CD8-positive, alpha-beta memory T cell (primary cell): Measurements from ENCODE around the gene BTBD2. TPM values are rescaled to one million over a fixed set of nuclear protein-coding genes. Genes with fewer than 3 reads are reported as not detected.

Experiments used
- CTCF ChIA-PET: fragments of 350-600 bp; sonication (Branson Sonifier 250); formaldehyde crosslinking; loops from one replicate; lab custom pipeline; 2021; ENCODE audit warnings: antibody characterized with exemption; lab: Charles Lee
- POLR2A ChIA-PET: fragments of 350-600 bp; sonication (Branson Sonifier 250); formaldehyde crosslinking; loops from one replicate; lab custom pipeline; 2021; ENCODE audit warnings: antibody characterized with exemption; lab: Charles Lee
- DNase-seq, 5 donors: peaks; one replicate each; pipeline versions ENCODE4 v3.0.0 to v3.0.0-alpha.2; 2020 to 2022; ENCODE audit warnings: mixed read lengths in 1 of 5
- H3K27ac ChIP-seq: one replicate; pipeline ENCODE4 v1.7.0; 2013; ENCODE audit warnings: low read depth, mild to moderate bottlenecking, low read length, moderate library complexity
- H3K27me3 ChIP-seq: 2 replicates; pipeline ENCODE4 v1.7.0; 2013; ENCODE audit warnings: low read length, mild to moderate bottlenecking; ENCODE audit not compliant: insufficient read depth, poor library complexity, severe bottlenecking
- H3K36me3 ChIP-seq: 2 replicates; pipeline ENCODE4 v1.7.0; 2013; ENCODE audit warnings: mild to moderate bottlenecking, low read length, moderate library complexity; ENCODE audit not compliant: insufficient read depth
- H3K4me1 ChIP-seq: 2 replicates; pipeline ENCODE4 v1.7.0; 2013; ENCODE audit warnings: mild to moderate bottlenecking, low read length, moderate library complexity; ENCODE audit not compliant: insufficient read depth
- H3K4me3 ChIP-seq: 2 replicates; pipeline ENCODE4 v1.7.0; 2013; ENCODE audit warnings: mild to moderate bottlenecking, low read length
- H3K9me3 ChIP-seq: 2 replicates; pipeline ENCODE4 v1.7.0; 2013; ENCODE audit warnings: mild to moderate bottlenecking, low read length
- H3K27ac Mint-ChIP-seq, 8 donors: one replicate each; pipeline ENCODE4 v1.8.0; 2020 to 2021; ENCODE audit warnings: mixed read lengths in 8 of 8, mild to moderate bottlenecking in 6 of 8, inconsistent platforms in 3 of 8, moderate library complexity in 3 of 8
- H3K27me3 Mint-ChIP-seq, 2 donors: one replicate each; pipeline ENCODE4 v1.8.0; 2020 to 2021; ENCODE audit warnings: mixed read lengths in 2 of 2, mild to moderate bottlenecking in 1 of 2, moderate library complexity in 1 of 2
- H3K36me3 Mint-ChIP-seq, 3 donors: one replicate each; pipeline ENCODE4 v1.8.0; 2020 to 2021; ENCODE audit warnings: mixed read lengths in 3 of 3, inconsistent platforms in 1 of 3, mild to moderate bottlenecking in 1 of 3
- H3K4me1 Mint-ChIP-seq, 3 donors: one replicate each; pipeline ENCODE4 v1.8.0; 2020 to 2021; ENCODE audit warnings: mixed read lengths in 3 of 3, inconsistent platforms in 1 of 3, mild to moderate bottlenecking in 1 of 3
- H3K4me3 Mint-ChIP-seq, 7 donors: one replicate each; pipeline ENCODE4 v1.8.0; 2020 to 2021; ENCODE audit warnings: mixed read lengths in 7 of 7, mild to moderate bottlenecking in 6 of 7, moderate library complexity in 4 of 7, inconsistent platforms in 2 of 7
- H3K9me3 Mint-ChIP-seq, 5 donors: one replicate each; pipeline ENCODE4 v1.8.0; 2020 to 2022; ENCODE audit warnings: mixed read lengths in 5 of 5, mild to moderate bottlenecking in 3 of 5, moderate library complexity in 2 of 5, inconsistent platforms in 1 of 5
- polyA plus RNA-seq: library from polyadenylated mRNA; unstranded; fragments of 300-500 nt; fragmentation: Illumina TruSeq; gene quantifications from one replicate; pipeline ENCODE4 v1.2.3, GENCODE V29; 2021
- total RNA-seq, 2 experiments: library from RNA; stranded (reverse); gene quantifications; one replicate each; pipeline ENCODE4 v1.2.3, GENCODE V29; 2021

The BTBD2 gene
- total and polyA plus RNA-seq, 3 experiments from 2014 or later = 5.3 to 22.5 (median 18.6) TPM

- Histone ChIP-seq H3K4me3 (no peak overlapping the region), H3K4me1 (no peaks in the 10 kb centered on the region), H3K27ac (no peak overlapping the region), H3K9me3 (no peaks in the 10 kb centered on the region), H3K36me3 (no peaks in the 10 kb centered on the region), H3K27me3 (no peaks in the 10 kb centered on the region)
- ChIA-PET CTCF (no interaction called here), POLR2A (no interaction called here)
- Mint-ChIP-seq H3K27ac (peak overlapping the region in 2 of 8 donors; percentile 48 to 57), H3K9me3 (peaks cover 0 to 2% (median 0%) of the 10 kb centered on the region in 5 donors), H3K4me3 (no peak overlapping the region), H3K4me1 (peaks cover 23 to 72% (median 30%) of the 10 kb centered on the region in 3 donors), H3K27me3 (no peaks in the 10 kb centered on the region), H3K36me3 (peaks cover 0 to 51% (median 0%) of the 10 kb centered on the region in 3 donors)
- DNase-seq = no peak
These were observed 62.5 kb downstream of the BTBD2 start for GRCh38 chr19:1953037-1953436.

- Histone ChIP-seq H3K27ac (no peak overlapping the region), H3K36me3 (no peaks in the 10 kb centered on the region), H3K4me3 (no peak overlapping the region), H3K27me3 (no peaks in the 10 kb centered on the region), H3K9me3 (no peaks in the 10 kb centered on the region), H3K4me1 (no peaks in the 10 kb centered on the region)
- Mint-ChIP-seq H3K36me3 (peaks cover 0 to 51% (median 0%) of the 10 kb centered on the region in 3 donors), H3K9me3 (peaks cover 0 to 2% (median 0%) of the 10 kb centered on the region in 5 donors), H3K4me1 (peaks cover 23 to 70% (median 30%) of the 10 kb centered on the region in 3 donors), H3K4me3 (no peak overlapping the region), H3K27ac (peak overlapping the region in 2 of 8 donors; percentile 40 to 48), H3K27me3 (no peaks in the 10 kb centered on the region)
- no peak for DNase-seq
- POLR2A ChIA-PET = no interaction called here
- CTCF ChIA-PET = no interaction called here
These were observed 62.9 kb downstream of the BTBD2 start for GRCh38 chr19:1952635-1953034.

- H3K27ac ChIP-seq = no peak overlapping the region
- H3K27me3 ChIP-seq = no peaks in the 10 kb centered on the region
- Mint-ChIP-seq H3K36me3 (peaks cover 0 to 47% (median 0%) of the 10 kb centered on the region in 3 donors), H3K4me1 (peaks cover 28 to 66% (median 31%) of the 10 kb centered on the region in 3 donors), H3K9me3 (peaks cover 0 to 2% (median 0%) of the 10 kb centered on the region in 5 donors), H3K27ac (peak overlapping the region in 2 of 8 donors; percentile 38 to 71), H3K4me3 (no peak overlapping the region), H3K27me3 (no peaks in the 10 kb centered on the region)
- H3K36me3 ChIP-seq = no peaks in the 10 kb centered on the region
- POLR2A ChIA-PET = no interaction called here
- H3K4me3 ChIP-seq = no peak overlapping the region
- no peak for DNase-seq
- H3K9me3 ChIP-seq = no peaks in the 10 kb centered on the region
- no peaks in the 10 kb centered on the region for H3K4me1 ChIP-seq
- CTCF ChIA-PET = no interaction called here
These were observed 64.9 kb downstream of the BTBD2 start for GRCh38 chr19:1950640-1951039.

GRCh38 chr19:1949304-1950101 lies 66.0 kb downstream of the BTBD2 start:
- Histone ChIP-seq H3K9me3 (no peaks in the 10 kb centered on the region), H3K27me3 (no peaks in the 10 kb centered on the region), H3K4me3 (no peak overlapping the region), H3K36me3 (no peaks in the 10 kb centered on the region), H3K27ac (no peak overlapping the region), H3K4me1 (peaks cover 3% of the 10 kb centered on the region)
- H3K4me1 Mint-ChIP-seq = peaks cover 28 to 67% (median 29%) of the 10 kb centered on the region in 3 donors
- H3K36me3 Mint-ChIP-seq = peaks cover 0 to 44% (median 0%) of the 10 kb centered on the region in 3 donors
- no peaks in the 10 kb centered on the region for H3K27me3 Mint-ChIP-seq
- POLR2A ChIA-PET = no interaction called here
- H3K4me3 Mint-ChIP-seq = peak overlapping the region in 3 of 7 donors; percentile 15 to 74 (median 48)
- CTCF ChIA-PET = no interaction called here
- H3K9me3 Mint-ChIP-seq = no peaks in the 10 kb centered on the region
- DNase-seq = no peak
- peak overlapping the region in 3 of 8 donors; percentile 51 to 71 (median 57) for H3K27ac Mint-ChIP-seq

- POLR2A ChIA-PET = no interaction called here
- CTCF ChIA-PET = interaction anchor here (0.6 to 1.1 kb wide), 3 partner anchors 122 to 261 kb away, joined by 3 to 6 read pairs (median 4); no protein-coding TSS in a partner anchor
These were observed 67.8 kb downstream of the BTBD2 start for GRCh38 chr19:1947651-1948209.

GRCh38 chr19:1945899-1946298 lies 69.6 kb downstream of the BTBD2 start:
- H3K9me3 Mint-ChIP-seq = no peaks in the 10 kb centered on the region
- H3K27ac ChIP-seq = no peak overlapping the region
- peak overlapping the region in 6 of 7 donors; percentile 18 to 75 (median 56) for H3K4me3 Mint-ChIP-seq
- H3K36me3 Mint-ChIP-seq = peaks cover 0 to 42% (median 0%) of the 10 kb centered on the region in 3 donors
- H3K4me1 ChIP-seq = peaks cover 20% of the 10 kb centered on the region
- CTCF ChIA-PET = interaction anchor here (0.5 to 1.9 kb wide), 9 partner anchors 10 to 1216 kb away, joined by 3 to 6 read pairs (median 3); no protein-coding TSS in a partner anchor
- POLR2A ChIA-PET = interaction anchor here (0.7 kb wide), 1 partner anchor 195 kb away, joined by 9 read pairs; no protein-coding TSS in a partner anchor
- H3K36me3 ChIP-seq = no peaks in the 10 kb centered on the region
- H3K9me3 ChIP-seq = no peaks in the 10 kb centered on the region
- peaks cover 0 to 2% of the 10 kb centered on the region in 2 donors for H3K27me3 Mint-ChIP-seq
- H3K27me3 ChIP-seq = no peaks in the 10 kb centered on the region
- peak overlapping the region; percentile 25 to 94 (median 80) for H3K27ac Mint-ChIP-seq
- H3K4me1 Mint-ChIP-seq = peaks cover 33 to 64% (median 39%) of the 10 kb centered on the region in 3 donors
- DNase-seq = peak in 1 of 5 donors; percentile 44
- H3K4me3 ChIP-seq = no peak overlapping the region

More at GRCh38 chr19:1947651-1948209, 67.8 kb downstream of the BTBD2 start:
- no peak for DNase-seq
- Histone ChIP-seq H3K36me3 (no peaks in the 10 kb centered on the region), H3K9me3 (no peaks in the 10 kb centered on the region), H3K4me1 (peaks cover 20% of the 10 kb centered on the region), H3K4me3 (no peak overlapping the region), H3K27ac (no peak overlapping the region), H3K27me3 (no peaks in the 10 kb centered on the region)
- H3K4me1 Mint-ChIP-seq = peaks cover 37 to 72% (median 39%) of the 10 kb centered on the region in 3 donors
- H3K9me3 Mint-ChIP-seq = no peaks in the 10 kb centered on the region
- H3K27ac Mint-ChIP-seq = no peak overlapping the region
- no peaks in the 10 kb centered on the region for H3K27me3 Mint-ChIP-seq
- H3K4me3 Mint-ChIP-seq = no peak overlapping the region
- peaks cover 0 to 41% (median 0%) of the 10 kb centered on the region in 3 donors for H3K36me3 Mint-ChIP-seq

GRCh38 chr19:1944916-1945561 lies 70.5 kb downstream of the BTBD2 start:
- H3K36me3 Mint-ChIP-seq = peaks cover 0 to 36% (median 0%) of the 10 kb centered on the region in 3 donors
- peaks cover 25% of the 10 kb centered on the region for H3K4me1 ChIP-seq
- POLR2A ChIA-PET = interaction anchor here (0.7 kb wide), 1 partner anchor 194 kb away, joined by 9 read pairs; no protein-coding TSS in a partner anchor

More at GRCh38 chr19:1944916-1945561, 70.5 kb downstream of the BTBD2 start:
- peaks cover 0 to 7% of the 10 kb centered on the region in 2 donors for H3K27me3 Mint-ChIP-seq
- H3K27ac Mint-ChIP-seq = peak overlapping the region in 2 of 8 donors; percentile 40 to 79
- no peak overlapping the region for H3K4me3 ChIP-seq
- CTCF ChIA-PET = interaction anchor here (0.9 to 3.3 kb wide), 5 partner anchors 14 to 17 kb away, joined by 3 to 11 read pairs (median 3); no protein-coding TSS in a partner anchor
- no peak for DNase-seq
- H3K9me3 ChIP-seq = no peaks in the 10 kb centered on the region
- no peak overlapping the region for H3K27ac ChIP-seq
- H3K4me3 Mint-ChIP-seq = no peak overlapping the region
- H3K9me3 Mint-ChIP-seq = peaks cover 0 to 2% (median 0%) of the 10 kb centered on the region in 5 donors
- peaks cover 34 to 60% (median 35%) of the 10 kb centered on the region in 3 donors for H3K4me1 Mint-ChIP-seq
- no peaks in the 10 kb centered on the region for H3K36me3 ChIP-seq
- H3K27me3 ChIP-seq = no peaks in the 10 kb centered on the region
